HG03159 (cell line): Measurements from ENCODE around the gene RASGEF1C.
A peak's percentile ranks its signal among the peaks of the same experiment; 100 is the strongest.

Experiments
- ATAC-seq: cut with Tn5 transposase; IDR thresholded peaks from one replicate; pipeline ENCODE4 v1.9.1; 2021; ENCODE audit warnings: mild to moderate bottlenecking, moderate library complexity; ENCODE audit not compliant: unreplicated experiment

RASGEF1C gene

DNA sequence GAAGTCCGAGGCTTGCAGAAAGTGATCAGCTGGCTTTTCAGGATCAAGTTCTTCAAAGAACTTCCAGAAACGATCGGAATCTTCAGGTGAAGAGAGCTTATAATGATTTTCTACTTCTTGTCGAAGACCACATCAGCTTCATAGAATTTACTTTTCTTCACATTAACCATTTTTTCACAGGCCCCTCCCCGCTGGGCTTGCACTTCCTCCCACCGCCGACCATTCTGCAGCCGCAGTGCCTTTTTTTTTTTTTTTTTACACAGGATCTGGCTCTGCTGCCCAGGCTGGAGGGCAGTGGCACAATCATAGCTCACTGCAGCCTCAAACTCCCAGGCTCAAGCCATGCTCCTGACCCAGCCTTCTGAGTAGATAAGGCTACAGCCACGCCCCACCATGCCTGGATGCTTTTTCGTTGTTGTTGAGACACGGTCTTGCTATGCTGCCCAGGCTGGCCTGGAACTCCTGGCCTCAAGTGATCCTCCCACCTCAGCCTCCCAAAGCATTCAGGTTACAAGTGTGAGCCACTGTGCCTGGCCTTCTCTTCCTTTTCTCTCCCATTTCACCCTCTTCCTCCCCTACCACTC lies 122.1 kb downstream of the RASGEF1C start:
- ATAC-seq, result no peak

- no peak for ATAC-seq
These were observed 123.2 kb downstream of the RASGEF1C start for GRCh38 chr5:180085837-180086236.

- ATAC-seq, result no peak
These were observed 124.1 kb downstream of the RASGEF1C start for GRCh38 chr5:180084638-180085561.

GRCh38 chr5:180083529-180084060 lies 125.4 kb downstream of the RASGEF1C start:
- no peak for ATAC-seq

DNA sequence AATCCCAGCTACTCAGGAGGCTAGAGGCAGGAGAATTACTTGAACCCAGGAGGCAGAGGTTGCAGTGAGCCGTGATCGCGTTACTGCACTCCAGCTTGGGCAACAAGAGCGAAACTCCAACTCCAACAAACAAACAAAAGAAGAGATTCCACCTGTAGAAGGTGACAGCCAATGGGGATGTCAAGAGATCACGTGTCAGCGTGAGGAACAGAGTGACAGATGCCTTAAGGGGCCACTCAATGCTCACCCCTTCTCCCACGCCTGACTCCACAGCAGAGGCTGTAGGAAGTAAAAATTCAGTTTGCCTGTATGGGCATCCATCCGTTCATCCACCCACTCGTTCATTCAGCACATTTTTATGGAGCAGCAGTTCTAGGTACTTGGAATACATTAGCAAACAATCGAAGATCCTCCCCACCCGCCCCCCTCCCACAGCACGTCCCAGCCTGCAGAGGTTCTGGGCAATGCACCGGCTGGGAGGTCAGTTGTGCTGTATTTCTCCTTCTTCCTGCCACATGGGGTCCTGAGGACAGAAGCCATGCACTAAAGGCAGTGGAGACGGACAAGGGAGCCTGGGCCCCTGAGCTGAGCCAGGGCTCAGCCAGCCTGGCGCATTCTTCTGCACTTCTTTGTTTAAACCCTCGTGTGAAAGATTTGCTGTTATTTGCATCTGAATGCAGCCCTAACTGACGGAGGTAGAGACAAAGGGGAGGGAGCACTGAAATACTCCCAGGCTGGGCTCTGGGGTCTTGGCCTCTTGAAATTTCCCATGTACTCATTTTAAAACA lies 126.2 kb downstream of the RASGEF1C start:
- no peak for ATAC-seq

GRCh38 chr5:180081481-180081880 lies 127.5 kb downstream of the RASGEF1C start:
- no peak for ATAC-seq

DNA sequence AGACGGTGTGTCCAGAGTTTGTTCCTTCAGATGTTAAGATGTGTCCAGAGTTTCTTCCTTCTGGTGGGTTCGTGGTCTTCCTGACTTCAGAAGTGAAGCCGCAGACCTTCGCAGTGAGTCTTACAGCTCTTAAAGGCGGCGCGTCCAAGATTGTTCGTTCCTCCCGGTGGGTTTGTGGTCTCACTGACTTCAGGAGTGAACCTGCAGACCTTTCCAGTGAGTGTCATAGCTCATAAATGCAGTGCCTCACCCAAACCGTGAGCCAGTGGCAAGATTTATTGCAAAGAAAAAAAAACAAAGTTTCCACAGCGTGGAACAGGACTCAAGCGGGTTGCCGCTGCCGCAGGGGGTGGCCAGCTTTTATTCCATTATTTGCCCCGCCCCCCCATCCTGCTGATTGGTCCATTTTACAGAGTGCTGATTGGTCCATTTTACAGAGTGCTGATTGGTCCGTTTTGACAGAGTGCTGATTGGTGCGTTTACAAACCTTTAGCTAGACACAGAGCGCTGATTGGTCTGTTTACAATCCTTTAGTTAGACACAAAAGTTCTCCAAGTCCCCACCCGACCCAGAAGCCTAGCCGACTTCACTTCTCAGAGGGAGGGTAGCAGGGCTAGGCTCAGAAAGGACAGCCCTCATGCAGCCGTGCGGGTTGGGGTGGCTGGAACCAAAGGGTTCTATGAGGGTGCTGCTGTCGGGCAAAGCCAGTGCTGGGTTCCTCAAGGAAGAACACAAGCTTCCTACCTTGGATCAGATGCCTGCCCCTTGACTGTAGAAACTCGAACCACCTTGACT lies 128.3 kb downstream of the RASGEF1C start:
- ATAC-seq, result no peak

DNA sequence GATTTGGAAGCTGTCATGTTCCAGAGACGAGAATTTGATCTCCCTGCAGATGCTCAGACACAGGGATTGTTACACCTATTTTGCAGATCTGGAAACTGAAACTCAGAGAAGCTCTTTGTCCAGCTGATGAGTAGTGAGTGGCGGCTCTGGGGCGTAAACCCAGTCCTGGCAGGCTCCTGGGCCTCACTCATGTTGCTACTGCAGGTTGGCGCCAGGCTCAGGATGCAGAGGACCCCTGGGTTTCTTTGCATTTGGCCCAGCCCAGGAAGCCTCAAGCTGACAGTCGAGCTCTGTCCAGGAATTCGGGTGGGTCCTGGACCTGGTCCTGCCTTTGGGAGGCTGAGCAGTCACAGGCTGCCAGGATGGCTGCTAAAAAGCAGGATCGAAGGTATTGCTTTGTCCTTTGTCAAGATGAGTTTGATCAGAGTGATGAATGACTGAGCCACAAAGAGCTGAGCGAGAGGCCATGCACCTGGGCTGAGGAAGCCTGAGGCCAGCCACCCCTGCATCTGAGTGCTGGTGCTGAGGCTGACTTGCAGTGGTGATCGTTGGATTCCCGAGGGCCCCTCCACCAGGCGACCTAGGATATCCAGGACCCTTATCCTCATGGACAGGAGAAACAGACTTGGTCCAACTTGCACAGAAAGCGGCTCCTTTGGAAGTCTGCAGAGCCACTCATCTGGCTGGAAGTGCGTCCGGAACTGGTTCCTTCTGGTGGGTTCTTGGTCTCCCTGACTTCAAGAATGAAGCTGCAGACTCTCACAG lies 129.1 kb downstream of the RASGEF1C start:
- ATAC-seq, result no peak

DNA sequence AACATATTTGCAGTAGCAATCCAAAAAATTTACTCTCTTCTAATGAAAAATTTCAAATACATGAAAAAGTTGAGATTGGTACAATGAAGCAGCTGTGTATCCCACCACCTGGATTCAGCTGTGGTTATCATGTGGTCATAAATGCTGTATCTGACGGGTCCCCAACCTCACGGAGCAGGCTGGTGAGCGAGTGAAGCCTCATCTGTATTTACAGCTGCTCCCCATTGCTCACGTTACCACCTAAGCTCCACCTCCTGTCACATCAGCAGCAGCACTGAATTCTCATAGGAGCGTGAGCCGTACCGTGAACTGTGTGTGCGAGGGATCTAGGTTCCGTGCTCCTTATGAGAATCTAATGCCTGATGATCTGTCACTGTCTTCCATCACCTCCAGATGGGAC lies 130.7 kb downstream of the RASGEF1C start:
- no peak for ATAC-seq

DNA sequence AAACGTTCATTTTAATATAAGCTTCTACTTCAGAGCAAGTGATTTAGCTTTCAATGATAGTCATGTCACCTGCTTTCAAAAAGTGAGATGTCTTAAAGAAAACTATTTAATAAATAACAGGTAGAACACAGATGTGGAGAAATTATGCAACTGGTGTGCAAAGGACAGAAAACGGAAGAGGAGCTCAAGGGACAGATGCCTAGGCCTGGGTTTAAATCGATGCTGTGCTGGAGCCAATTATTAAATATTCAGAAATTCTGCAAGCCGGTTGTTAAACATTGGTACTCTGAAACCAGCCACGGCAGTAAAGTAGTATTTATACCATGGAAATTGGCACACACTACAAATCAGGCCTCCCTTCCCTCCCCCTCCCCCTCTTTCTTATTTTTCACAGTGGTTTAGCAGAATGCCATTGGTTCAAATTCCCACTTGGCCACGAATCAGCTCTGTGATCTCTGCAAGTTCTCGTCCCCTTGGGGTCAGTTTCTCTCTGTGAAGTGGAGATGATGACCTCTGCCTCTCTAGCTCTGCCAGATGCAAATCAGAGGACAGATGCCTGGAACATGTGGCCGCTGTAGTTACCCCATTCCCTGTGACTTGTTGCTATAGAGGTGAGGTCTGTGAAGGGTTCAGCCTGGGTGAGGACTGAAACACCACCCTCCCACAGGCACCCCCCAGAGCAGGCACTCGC lies 131.3 kb downstream of the RASGEF1C start:
- ATAC-seq, result no peak

DNA sequence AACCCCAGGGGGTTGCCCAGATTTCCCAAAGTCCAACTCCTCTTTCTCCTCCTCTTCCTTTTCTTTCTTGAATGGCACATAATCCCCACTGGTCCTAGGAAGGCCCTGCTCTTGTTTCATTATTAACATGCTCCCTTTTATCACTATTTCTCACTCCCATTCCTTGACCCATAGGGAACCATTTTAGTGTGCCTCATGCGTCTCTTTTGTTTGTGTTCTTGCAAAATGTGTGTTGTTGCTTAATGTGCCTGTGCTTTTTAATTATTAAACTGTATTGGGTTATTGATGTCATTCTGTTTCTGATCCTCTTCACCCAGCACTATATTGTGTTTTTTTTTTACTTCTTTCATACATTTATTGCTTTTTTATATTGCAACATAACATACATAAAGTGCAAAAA lies 133.3 kb downstream of the RASGEF1C start:
- ATAC-seq, result no peak

DNA sequence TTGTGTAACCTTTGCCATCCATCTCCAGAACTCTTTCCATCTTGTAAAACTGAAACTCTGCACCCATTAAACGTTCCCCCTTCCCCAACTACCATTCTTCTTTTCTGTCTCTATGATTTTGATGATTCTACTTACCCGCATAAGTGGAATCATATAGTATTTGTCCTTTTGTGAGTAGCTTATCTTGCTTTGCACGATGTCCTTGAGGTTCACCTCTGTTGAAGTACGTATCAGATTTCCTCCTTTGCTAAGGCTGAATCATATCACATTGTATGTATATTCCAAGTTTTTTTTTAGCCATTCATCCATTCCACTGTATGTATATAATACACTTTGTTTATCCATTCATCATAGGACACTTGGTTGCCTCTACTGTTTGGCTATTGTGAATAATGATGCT lies 134.5 kb downstream of the RASGEF1C start:
- no peak for ATAC-seq

DNA sequence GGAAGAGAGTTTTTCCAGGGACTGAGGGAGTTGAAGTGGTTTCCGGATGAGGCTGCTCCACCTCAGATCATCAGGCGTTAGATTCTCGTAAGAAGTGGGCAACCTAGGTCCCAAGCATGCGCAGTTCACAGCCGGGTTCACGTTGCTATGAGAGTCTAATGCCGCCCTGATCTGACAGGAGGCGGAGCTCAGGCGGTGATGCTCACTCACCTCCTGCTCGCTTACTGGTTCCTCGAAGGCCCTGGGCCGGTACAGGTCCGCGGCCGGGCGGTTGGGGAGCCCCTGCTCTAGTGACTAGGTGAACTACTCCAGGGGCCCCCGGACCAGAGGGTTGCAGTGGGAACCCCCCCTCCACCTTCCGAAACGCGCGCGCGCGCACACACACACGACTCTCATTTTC lies 136.5 kb downstream of the RASGEF1C start:
- no peak for ATAC-seq

GRCh38 chr5:180072256-180072548 lies 136.8 kb downstream of the RASGEF1C start:
- no peak for ATAC-seq

- peak; percentile 51 for ATAC-seq
These were observed 137.3 kb downstream of the RASGEF1C start, which contains the start of gene RNF130 for GRCh38 chr5:180071531-180072255. TSS of gene RNF130 (minus strand) at chr5:180071759. CDS start at chr5:180071702, 57 bp downstream.

GRCh38 chr5:180070756-180071530 lies 138.1 kb downstream of the RASGEF1C start:
- peak; percentile 19 for ATAC-seq

GRCh38 chr5:180069589-180070247 lies 139.3 kb downstream of the RASGEF1C start:
- no peak for ATAC-seq
